DOHH2 (cell line): ENCODE results near the gene FLNB.

Experiments used
- H3F3A ChIP-seq: fragments of 200-600 bp; sonication (generic), shearing (Covaris generic); 2 replicates; pipeline ENCODE4 v1.6.0; 2016; ENCODE audit warnings: antibody characterized with exemption, mild to moderate bottlenecking; ENCODE audit not compliant: control insufficient read depth, insufficient read depth
- H3K27ac ChIP-seq: fragments of 200-600 bp; sonication (generic); 2 replicates; pipeline ENCODE4 v1.5.1; 2014; ENCODE audit warnings: low read depth, mild to moderate bottlenecking, low read length, moderate library complexity
- H3K27me3 ChIP-seq: fragments of 200-600 bp; sonication (generic); 2 replicates; pipeline ENCODE4 v1.6.1; 2014; ENCODE audit warnings: mild to moderate bottlenecking, low read length, mixed read lengths; ENCODE audit not compliant: control insufficient read depth
- H3K36me3 ChIP-seq: fragments of 200-600 bp; sonication (generic); 2 replicates; pipeline ENCODE4 v1.6.1; 2014; ENCODE audit warnings: mild to moderate bottlenecking, low read length, moderate library complexity, mixed read lengths; ENCODE audit not compliant: control insufficient read depth
- H3K4me1 ChIP-seq: fragments of 200-600 bp; sonication (generic); 2 replicates; pipeline ENCODE4 v1.6.1; 2014; ENCODE audit warnings: mild to moderate bottlenecking, low read length, mixed read lengths; ENCODE audit not compliant: control insufficient read depth
- H3K4me2 ChIP-seq: fragments of 200-600 bp; sonication (generic); 2 replicates; pipeline ENCODE4 v1.6.0; 2014; ENCODE audit warnings: mild to moderate bottlenecking, low read length, moderate library complexity
- H3K4me3 ChIP-seq: fragments of 200-600 bp; sonication (generic); 2 replicates; pipeline ENCODE4 v1.5.1; 2014; ENCODE audit warnings: mild to moderate bottlenecking, low read length, mixed read lengths
- H3K79me2 ChIP-seq: fragments of 200-600 bp; sonication (generic); 2 replicates; pipeline ENCODE4 v1.6.1; 2014; ENCODE audit warnings: mild to moderate bottlenecking, low read length, mixed read lengths; ENCODE audit not compliant: control insufficient read depth
- H3K9me2 ChIP-seq: fragments of 200-600 bp; sonication (generic); replicated peaks from 2 replicates; pipeline ENCODE4 v1.6.1; 2014; ENCODE audit warnings: mild to moderate bottlenecking, low read length, mixed read lengths; ENCODE audit not compliant: control insufficient read depth
- H3K9me3 ChIP-seq: fragments of 200-600 bp; sonication (generic); 2 replicates; pipeline ENCODE4 v1.6.1; 2014; ENCODE audit warnings: antibody characterized with exemption, low read length, mixed read lengths; ENCODE audit not compliant: control insufficient read depth, insufficient read depth
- H4K20me1 ChIP-seq: fragments of 200-600 bp; sonication (generic); 2 replicates; pipeline ENCODE4 v1.6.0; 2014; ENCODE audit warnings: low read depth, mild to moderate bottlenecking, antibody characterized with exemption, low read length, moderate library complexity; ENCODE audit not compliant: control insufficient read depth, insufficient read depth
- EZH2phosphoT487 ChIP-seq: fragments of 200-600 bp; sonication (generic); IDR thresholded peaks from 2 replicates; pipeline ENCODE4 v1.6.1; 2017; ENCODE audit warnings: borderline replicate concordance, mild to moderate bottlenecking, antibody characterized with exemption, low read length, moderate library complexity, mixed read lengths
- TF ChIP-seq, protein P1 (sequence below): fragments of 200-600 bp; sonication (generic); IDR thresholded peaks from one replicate; pipeline ENCODE4 v1.5.1; 2014; ENCODE audit warnings: antibody characterized with exemption, mild to moderate bottlenecking, low read depth, low read length; ENCODE audit not compliant: poor library complexity, severe bottlenecking

FLNB gene

DNA sequence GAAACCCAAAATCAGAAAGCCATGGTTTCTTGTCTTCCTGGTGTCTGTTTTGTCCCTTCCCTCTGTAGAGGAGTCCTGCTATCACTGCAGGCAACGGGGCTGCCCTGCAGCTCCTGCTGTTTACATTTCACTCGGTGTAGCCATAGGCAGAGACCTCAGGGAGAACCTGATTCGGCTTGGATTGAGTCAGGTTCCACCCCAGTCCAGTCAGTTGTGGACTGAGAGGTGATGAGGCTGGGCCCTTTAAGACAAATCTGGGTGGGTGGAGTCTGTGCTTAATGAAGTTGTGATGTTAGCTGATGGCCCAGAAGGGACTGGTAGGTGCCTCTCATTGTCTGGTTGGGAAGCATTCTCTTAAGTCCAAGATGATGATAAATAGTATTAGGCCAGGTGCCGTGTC, 35.7 kb downstream of the FLNB start:
- H3K79me2 ChIP-seq = peaks cover 2% of the 10 kb centered on the region; the same call in 1 of the 2 replicates
- no peaks in the 10 kb centered on the region for H3K36me3 ChIP-seq
- H3K4me1 ChIP-seq = no peaks in the 10 kb centered on the region
- H3F3A ChIP-seq = no peaks in the 10 kb centered on the region
- no peak overlapping the region for H3K27ac ChIP-seq
- no peaks in the 10 kb centered on the region for H3K9me2 ChIP-seq
- no peaks in the 10 kb centered on the region for H3K9me3 ChIP-seq
- no peaks in the 10 kb centered on the region for H4K20me1 ChIP-seq
- H3K4me2 ChIP-seq = no peak overlapping the region
- no peak overlapping the region for H3K4me3 ChIP-seq
- no peak for TF ChIP-seq EZH2phosphoT487
- TF ChIP-seq, protein P1, sequence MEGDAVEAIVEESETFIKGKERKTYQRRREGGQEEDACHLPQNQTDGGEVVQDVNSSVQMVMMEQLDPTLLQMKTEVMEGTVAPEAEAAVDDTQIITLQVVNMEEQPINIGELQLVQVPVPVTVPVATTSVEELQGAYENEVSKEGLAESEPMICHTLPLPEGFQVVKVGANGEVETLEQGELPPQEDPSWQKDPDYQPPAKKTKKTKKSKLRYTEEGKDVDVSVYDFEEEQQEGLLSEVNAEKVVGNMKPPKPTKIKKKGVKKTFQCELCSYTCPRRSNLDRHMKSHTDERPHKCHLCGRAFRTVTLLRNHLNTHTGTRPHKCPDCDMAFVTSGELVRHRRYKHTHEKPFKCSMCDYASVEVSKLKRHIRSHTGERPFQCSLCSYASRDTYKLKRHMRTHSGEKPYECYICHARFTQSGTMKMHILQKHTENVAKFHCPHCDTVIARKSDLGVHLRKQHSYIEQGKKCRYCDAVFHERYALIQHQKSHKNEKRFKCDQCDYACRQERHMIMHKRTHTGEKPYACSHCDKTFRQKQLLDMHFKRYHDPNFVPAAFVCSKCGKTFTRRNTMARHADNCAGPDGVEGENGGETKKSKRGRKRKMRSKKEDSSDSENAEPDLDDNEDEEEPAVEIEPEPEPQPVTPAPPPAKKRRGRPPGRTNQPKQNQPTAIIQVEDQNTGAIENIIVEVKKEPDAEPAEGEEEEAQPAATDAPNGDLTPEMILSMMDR = no peak
- no peaks in the 10 kb centered on the region for H3K27me3 ChIP-seq

GRCh38 chr3:58044691-58045483, 36.7 kb downstream of the FLNB start:
- Histone ChIP-seq H3K27ac (no peak overlapping the region), H3K36me3 (no peaks in the 10 kb centered on the region), H3K9me3 (no peaks in the 10 kb centered on the region), H3K9me2 (no peaks in the 10 kb centered on the region), H4K20me1 (no peaks in the 10 kb centered on the region), H3F3A (no peaks in the 10 kb centered on the region), H3K4me1 (no peaks in the 10 kb centered on the region), H3K4me3 (no peak overlapping the region), H3K27me3 (no peaks in the 10 kb centered on the region), H3K79me2 (peaks cover 2% of the 10 kb centered on the region; the same call in 1 of the 2 replicates), H3K4me2 (no peak overlapping the region)
- no peak for TF ChIP-seq EZH2phosphoT487
- TF ChIP-seq, protein P1 = no peak

DNA sequence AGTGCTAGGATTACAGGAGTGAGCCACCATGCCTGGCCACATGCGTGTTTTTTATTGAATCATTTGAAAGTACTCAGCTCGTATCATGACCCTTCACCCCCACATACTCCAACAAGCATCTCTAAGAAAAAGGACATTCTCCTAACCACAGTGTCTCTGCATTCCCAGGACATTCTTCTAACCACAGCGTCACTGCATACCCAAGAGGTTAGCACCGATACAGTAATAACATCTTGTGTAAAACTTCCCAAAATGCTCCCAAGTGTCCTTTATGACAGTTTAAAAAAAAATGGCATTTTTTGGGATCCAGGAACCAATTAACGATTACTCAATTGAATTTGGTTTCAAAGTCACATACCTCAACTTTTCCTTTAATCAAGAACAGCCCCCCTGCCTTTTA, 39.6 kb downstream of the FLNB start:
- H3F3A ChIP-seq = no peaks in the 10 kb centered on the region
- no peaks in the 10 kb centered on the region for H3K9me2 ChIP-seq
- H3K27ac ChIP-seq = no peak overlapping the region
- no peaks in the 10 kb centered on the region for H3K27me3 ChIP-seq
- H3K36me3 ChIP-seq = no peaks in the 10 kb centered on the region
- no peak overlapping the region for H3K4me2 ChIP-seq
- H3K4me1 ChIP-seq = no peaks in the 10 kb centered on the region
- no peak overlapping the region for H3K4me3 ChIP-seq
- TF ChIP-seq, protein P1 = no peak
- no peak for TF ChIP-seq EZH2phosphoT487
- H3K9me3 ChIP-seq = no peaks in the 10 kb centered on the region
- peaks cover 2% of the 10 kb centered on the region; the same call in 1 of the 2 replicates for H3K79me2 ChIP-seq
- no peaks in the 10 kb centered on the region for H4K20me1 ChIP-seq
